Stimulated activated CD4-positive, alpha-beta T cell treated with anti-CD3 and anti-CD28 coated beads, TNF-alpha, amount 100 ng/mL, for 48 hours (primary cell): ENCODE results near the gene CARMIL1.

Experiments used
- DNase-seq, 3 donors: peaks; one replicate each; pipeline ENCODE4 v3.0.0-alpha.2; 2020; ENCODE audit warnings: low read depth in 3 of 3

Gene CARMIL1

DNA sequence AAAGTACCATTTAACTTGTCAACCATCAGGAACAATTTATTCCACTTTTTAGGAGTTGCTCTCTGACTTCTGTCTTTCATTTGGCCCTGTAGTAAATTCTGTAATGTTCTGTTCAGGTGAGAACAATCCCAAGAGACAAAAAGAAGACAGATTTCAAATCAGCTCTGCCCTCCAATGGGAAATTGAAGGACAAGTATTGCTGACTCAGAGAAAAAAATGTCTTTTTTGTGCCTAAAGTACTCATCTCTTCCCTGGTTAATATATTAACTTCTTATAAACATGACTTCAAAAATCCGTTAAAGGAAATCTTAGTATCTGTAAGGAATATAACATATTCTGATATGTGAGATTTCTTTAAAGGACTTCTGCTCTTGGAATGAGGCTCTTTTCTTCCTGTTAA lies 334.2 kb downstream of the CARMIL1 start:
- no peak for DNase-seq

DNA sequence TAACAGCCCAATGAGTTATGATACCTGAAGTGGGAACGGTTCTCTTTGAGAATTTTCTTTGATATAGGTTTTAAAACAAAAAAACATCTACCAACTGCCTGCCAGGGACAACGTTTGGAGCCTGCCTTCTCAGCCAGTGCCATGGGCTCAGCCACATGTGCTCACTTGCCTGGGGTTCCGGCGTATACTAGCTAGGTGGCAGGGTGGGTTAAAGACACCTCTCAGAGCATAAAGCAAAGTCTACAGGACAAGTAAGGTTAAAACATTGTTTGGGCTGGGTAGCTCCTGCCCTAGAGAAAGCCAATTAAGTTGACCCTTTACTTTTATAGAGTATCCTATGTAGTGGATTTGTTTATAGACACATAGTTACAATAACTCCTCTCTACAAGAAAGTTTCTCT lies 334.9 kb downstream of the CARMIL1 start:
- DNase-seq, result no peak

GRCh38 chr6:25615471-25615870 lies 336.3 kb downstream of the CARMIL1 start:
- no peak for DNase-seq

GRCh38 chr6:25617997-25618396 lies 338.8 kb downstream of the CARMIL1 start:
- DNase-seq, result no peak

DNA sequence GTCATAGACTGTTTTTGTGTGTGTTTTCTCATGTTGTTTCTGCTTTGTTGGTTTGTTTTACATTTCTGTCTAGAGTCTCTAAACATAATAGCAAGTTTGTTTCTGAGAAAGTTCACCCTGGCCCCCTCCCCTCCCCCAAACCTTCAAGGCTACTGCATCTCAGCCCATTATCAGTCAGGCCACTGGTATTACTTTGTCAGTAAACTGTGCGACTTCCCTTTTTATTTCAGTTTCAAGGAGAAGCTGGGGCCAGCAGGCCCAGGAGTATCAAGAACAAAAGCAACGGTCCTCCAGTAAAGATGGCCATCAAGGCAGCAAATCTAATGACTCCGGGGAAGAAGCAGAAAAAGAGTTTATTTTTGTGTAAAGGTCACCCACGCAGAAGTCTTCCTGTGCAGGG lies 340.0 kb downstream of the CARMIL1 start:
- no peak for DNase-seq

DNA sequence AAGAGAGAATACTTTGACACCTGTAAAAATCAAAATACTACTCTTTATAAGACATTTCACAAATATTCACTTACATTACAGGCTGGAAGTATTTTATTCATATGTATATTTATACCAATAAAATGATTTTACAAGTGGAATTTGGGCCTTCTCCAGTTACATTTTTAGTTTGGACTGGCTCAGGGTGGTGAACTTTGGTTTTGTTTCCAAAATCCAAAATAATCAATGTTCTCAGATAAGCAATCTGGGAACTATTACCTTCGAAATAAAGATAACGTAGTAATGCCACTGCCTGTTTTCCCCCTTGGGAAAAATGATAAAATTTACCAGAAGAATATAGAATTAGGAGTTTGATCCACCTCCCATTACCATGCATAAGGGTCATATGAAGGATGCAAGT lies 341.2 kb downstream of the CARMIL1 start:
- no peak for DNase-seq

GRCh38 chr6:25623065-25623464 lies 343.9 kb downstream of the CARMIL1 start:
- no peak for DNase-seq

- DNase-seq, result no peak
Observed at GRCh38 chr6:25623879-25624278, 344.7 kb downstream of the CARMIL1 start.

GRCh38 chr6:25627001-25627400 lies 347.8 kb downstream of the CARMIL1 start:
- DNase-seq, result no peak

GRCh38 chr6:25628471-25629197 lies 349.5 kb downstream of the CARMIL1 start:
- no peak for DNase-seq

DNA sequence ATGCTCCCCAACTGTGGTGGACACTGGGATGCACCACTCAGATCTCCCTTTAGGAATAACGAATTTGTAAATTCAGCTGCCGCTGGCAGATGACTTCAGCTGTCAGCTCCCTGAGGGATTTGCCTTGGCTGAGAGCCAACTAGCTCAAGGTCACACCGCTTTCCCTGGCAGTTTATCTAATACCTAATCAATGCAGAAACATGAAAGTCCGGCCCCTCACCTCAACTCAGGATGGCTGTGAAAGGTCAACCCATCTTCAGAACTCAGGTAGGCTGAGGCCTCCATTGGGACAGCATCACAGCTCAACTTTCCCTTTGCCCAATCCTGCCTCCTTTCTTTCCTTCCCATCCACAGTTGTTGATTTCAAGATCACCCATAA lies 350.0 kb downstream of the CARMIL1 start:
- DNase-seq, result no peak

GRCh38 chr6:25630508-25631278 lies 351.5 kb downstream of the CARMIL1 start:
- no peak for DNase-seq

GRCh38 chr6:25635886-25636317 lies 356.7 kb downstream of the CARMIL1 start:
- DNase-seq, result no peak

- no peak for DNase-seq
Observed at GRCh38 chr6:25637211-25637610, 358.0 kb downstream of the CARMIL1 start.

GRCh38 chr6:25637960-25638434 lies 358.8 kb downstream of the CARMIL1 start:
- DNase-seq, result no peak

GRCh38 chr6:25639653-25640052 lies 360.5 kb downstream of the CARMIL1 start:
- DNase-seq, result no peak

DNA sequence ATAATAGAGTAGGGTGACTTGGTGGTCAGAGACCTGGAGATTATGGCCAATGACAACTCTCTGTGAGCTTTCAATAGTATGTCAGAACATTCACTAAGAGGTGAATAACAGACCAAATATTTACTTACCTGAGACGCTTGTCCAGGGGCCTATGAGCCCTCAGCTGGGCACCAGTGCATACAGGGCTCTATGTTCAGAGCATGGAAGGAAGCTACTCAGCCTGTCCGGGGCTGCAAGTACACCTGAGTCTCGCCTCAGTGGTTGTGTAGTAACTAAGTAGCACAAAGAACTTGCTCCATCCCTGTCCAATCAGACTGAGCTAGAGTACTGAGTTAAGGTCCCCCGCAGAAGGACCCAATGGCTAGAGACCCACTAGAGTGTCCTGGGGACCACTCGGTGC lies 361.3 kb downstream of the CARMIL1 start:
- no peak for DNase-seq

- no peak for DNase-seq
Observed at GRCh38 chr6:25640891-25641290, 361.7 kb downstream of the CARMIL1 start.

GRCh38 chr6:25641377-25641776 lies 362.2 kb downstream of the CARMIL1 start:
- DNase-seq, result no peak

DNA sequence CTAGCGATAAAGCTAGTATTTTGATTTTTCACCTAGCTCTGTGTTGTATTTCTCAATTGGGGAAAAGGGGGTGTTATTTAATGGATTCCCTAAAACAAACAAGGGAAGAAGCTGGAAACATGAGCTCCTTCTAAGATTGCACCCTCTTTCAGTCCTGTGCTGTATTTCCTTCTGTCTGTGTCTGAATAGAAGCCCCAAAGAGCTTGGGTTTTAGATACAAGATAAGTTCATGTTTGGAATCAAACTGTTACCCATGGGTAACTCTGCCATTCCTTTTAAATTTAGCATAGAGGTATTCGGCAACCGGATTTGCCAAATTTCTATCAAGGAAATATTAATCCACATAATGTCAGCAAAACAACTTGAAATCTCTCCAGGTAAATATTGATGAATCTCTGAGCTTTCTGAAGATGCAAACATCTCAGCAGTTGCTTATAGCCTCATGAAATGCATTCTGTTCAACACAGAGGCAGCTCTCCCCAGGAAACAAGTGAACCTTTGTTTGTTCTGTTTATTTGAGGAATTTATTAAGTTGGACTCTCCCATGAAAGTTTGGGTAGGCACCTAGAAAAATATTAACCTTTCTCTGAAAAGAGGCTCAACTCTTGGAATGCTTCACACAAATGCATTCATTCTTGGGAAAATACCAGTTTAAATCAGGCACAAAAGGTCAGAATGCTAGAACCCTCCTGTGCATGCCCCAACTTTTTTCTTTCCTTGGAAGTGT lies 362.9 kb downstream of the CARMIL1 start:
- DNase-seq, result no peak

GRCh38 chr6:25642667-25643328 lies 363.6 kb downstream of the CARMIL1 start:
- DNase-seq, result no peak

DNA sequence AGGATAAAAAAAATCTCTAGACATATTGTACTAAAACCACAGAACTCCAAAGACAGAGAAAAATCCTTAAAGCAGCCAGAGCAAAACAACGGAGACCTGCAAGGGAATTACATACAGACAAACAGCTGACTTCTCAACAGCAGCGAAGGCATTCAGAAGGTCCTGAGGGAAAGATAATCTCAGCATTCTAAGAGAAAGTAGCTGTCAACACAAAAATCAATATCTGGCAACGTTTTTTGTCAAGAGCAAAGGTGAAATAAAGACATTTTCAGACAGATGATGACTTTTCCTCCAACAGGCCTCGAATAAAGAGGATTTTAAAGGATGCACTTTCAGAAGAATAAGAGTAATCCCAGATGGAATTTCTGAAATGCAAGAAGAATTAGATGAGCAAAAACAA lies 366.7 kb downstream of the CARMIL1 start:
- no peak for DNase-seq
